Skeletal muscle satellite cell (primary cell): ENCODE results near the gene ACSS2.

ENCODE experiments used
- H3K27me3 ChIP-seq: 2 replicates; pipeline ENCODE4 v1.7.0; 2013; ENCODE audit warnings: low read length; ENCODE audit not compliant: control insufficient read depth, insufficient read depth
- H3K36me3 ChIP-seq: 2 replicates; pipeline ENCODE4 v1.7.0; 2013; ENCODE audit warnings: mild to moderate bottlenecking, control low read depth, low read length; ENCODE audit not compliant: insufficient read depth
- H3K4me1 ChIP-seq: 2 replicates; pipeline ENCODE4 v1.7.0; 2013; ENCODE audit warnings: low read length; ENCODE audit not compliant: control insufficient read depth, insufficient read depth
- H3K4me2 ChIP-seq: 2 replicates; pipeline ENCODE4 v1.7.0; 2013; ENCODE audit warnings: mild to moderate bottlenecking, low read length
- H3K4me3 ChIP-seq: 2 replicates; pipeline ENCODE4 v1.7.0; 2013; ENCODE audit warnings: low read length
- H3K9ac ChIP-seq: 2 replicates; pipeline ENCODE4 v1.7.0; 2013; ENCODE audit warnings: mild to moderate bottlenecking, low read depth, low read length, moderate library complexity
- H3K9me3 ChIP-seq: replicated peaks from 2 replicates; pipeline ENCODE4 v1.7.0; 2013; ENCODE audit warnings: mild to moderate bottlenecking, control low read depth, low read length

ACSS2 gene

GRCh38 chr20:34941226-34941625, 64.8 kb downstream of the ACSS2 start:
- H3K27me3 ChIP-seq = no peaks in the 10 kb centered on the region
- no peak overlapping the region for H3K9ac ChIP-seq
- no peak overlapping the region for H3K4me2 ChIP-seq
- no peaks in the 10 kb centered on the region for H3K9me3 ChIP-seq
- H3K36me3 ChIP-seq = peaks cover 61% of the 10 kb centered on the region
- H3K4me3 ChIP-seq = no peak overlapping the region
- H3K4me1 ChIP-seq = peaks cover 9% of the 10 kb centered on the region

DNA sequence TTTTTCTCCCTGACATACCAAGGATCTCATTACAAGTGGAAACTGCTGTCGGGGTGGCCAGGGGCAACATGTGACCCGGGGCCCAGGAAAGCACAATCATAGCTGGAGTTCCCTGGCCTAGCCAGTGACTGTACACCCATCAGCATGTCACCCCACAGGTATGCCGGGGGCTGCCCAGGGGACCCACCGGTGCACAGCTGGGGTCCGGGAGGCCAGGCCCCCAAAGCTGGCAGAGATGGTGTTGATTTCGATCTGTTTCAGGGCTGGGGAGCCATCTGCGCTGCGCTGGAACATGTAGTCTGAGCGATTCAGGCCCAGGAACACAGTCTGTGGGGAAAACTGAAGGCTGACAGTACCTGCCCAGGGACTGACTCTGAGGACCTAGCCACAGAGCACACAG, 65.9 kb downstream of the ACSS2 start:
- no peak overlapping the region for H3K4me3 ChIP-seq
- H3K27me3 ChIP-seq = no peaks in the 10 kb centered on the region
- peaks cover 55% of the 10 kb centered on the region for H3K36me3 ChIP-seq
- H3K4me1 ChIP-seq = peaks cover 9% of the 10 kb centered on the region
- H3K9me3 ChIP-seq = no peaks in the 10 kb centered on the region
- no peak overlapping the region for H3K4me2 ChIP-seq
- H3K9ac ChIP-seq = no peak overlapping the region

DNA sequence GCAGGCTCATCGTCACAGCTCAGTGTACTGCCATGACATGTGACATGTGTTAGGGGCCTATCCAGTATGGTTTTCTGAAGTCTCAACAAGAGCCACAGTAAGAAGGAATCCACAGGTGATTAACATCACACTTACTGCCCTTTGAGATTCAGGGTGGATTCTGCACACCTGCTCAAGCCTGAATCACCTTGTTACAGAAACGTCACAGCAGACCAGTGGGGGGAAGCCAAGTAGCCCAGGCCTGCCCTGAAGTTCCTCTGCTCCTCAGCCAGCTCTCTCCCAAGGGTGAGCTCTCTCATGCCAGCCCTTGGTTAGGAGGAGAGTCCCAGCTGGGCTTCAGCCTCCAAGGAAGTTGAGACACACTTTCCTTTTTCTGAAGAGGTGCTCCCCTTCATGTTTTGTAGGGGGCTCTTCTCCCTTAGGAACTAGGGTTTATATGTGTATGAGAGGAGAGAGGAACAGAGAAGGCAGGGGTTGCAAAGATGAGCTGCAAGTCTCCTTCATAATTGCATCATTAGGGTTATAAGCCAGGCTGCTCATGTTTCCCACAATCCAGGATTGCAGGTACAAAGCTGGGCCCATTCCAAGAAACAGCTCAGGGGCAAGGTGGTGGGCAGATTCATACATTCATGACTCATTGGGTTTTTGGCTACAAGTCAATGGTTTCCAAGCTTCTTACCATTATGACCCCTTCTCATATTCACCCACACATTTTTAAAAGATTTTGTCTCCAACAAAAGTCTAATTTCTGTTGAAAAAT, 67.6 kb downstream of the ACSS2 start:
- no peaks in the 10 kb centered on the region for H3K27me3 ChIP-seq
- H3K4me2 ChIP-seq = no peak overlapping the region
- peaks cover 45% of the 10 kb centered on the region for H3K36me3 ChIP-seq
- H3K4me3 ChIP-seq = no peak overlapping the region
- no peaks in the 10 kb centered on the region for H3K9me3 ChIP-seq
- no peak overlapping the region for H3K9ac ChIP-seq
- peaks cover 11% of the 10 kb centered on the region for H3K4me1 ChIP-seq

DNA sequence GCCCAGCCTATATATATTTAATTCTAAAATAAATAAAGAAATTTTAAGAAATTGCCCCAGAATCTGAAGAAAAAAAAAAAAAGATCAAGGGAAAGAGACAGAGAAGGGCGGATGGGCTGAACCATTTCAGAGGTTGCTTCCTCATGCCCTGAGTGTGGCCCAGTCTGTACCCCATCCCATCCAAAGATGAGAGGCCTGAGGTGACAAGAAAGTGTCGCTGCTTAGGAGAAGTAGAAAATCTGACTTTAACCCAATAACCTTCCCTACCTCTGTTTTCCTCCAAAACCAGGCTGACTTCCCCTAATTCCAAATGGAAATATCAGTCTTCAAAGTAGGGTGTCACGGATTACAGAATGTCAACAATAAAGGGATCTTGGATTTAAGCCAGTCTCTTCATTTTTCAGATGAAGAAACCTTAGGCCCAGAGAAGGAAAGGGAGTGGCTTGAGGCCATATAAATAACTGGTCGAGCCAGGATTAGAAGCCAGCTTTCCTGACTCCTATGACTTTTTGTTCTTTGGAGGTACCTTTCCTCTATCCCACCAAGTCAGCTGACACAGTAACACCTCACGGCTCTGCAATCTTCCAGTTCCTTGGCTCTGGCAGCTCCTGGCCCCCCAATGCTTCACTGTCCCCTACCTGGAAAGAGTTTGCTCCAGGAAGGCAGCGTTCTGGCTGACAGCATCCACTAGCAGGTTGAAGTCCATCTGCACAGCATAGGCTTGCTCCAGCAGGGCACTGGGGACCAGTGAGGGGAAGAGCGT, 69.1 kb downstream of the ACSS2 start:
- no peak overlapping the region for H3K4me2 ChIP-seq
- no peaks in the 10 kb centered on the region for H3K9me3 ChIP-seq
- no peaks in the 10 kb centered on the region for H3K27me3 ChIP-seq
- peaks cover 11% of the 10 kb centered on the region for H3K4me1 ChIP-seq
- no peak overlapping the region for H3K9ac ChIP-seq
- H3K4me3 ChIP-seq = no peak overlapping the region
- H3K36me3 ChIP-seq = peaks cover 45% of the 10 kb centered on the region

GRCh38 chr20:34946661-34947060, 70.2 kb downstream of the ACSS2 start:
- Histone ChIP-seq H3K27me3 (no peaks in the 10 kb centered on the region), H3K36me3 (peaks cover 45% of the 10 kb centered on the region), H3K4me3 (no peak overlapping the region), H3K9ac (no peak overlapping the region), H3K4me1 (peaks cover 6% of the 10 kb centered on the region), H3K9me3 (no peaks in the 10 kb centered on the region), H3K4me2 (no peak overlapping the region)

GRCh38 chr20:34947336-34947735, 70.9 kb downstream of the ACSS2 start:
- peaks cover 39% of the 10 kb centered on the region for H3K36me3 ChIP-seq
- H3K9ac ChIP-seq = no peak overlapping the region
- no peaks in the 10 kb centered on the region for H3K27me3 ChIP-seq
- no peaks in the 10 kb centered on the region for H3K9me3 ChIP-seq
- H3K4me2 ChIP-seq = no peak overlapping the region
- H3K4me3 ChIP-seq = no peak overlapping the region
- peaks cover 5% of the 10 kb centered on the region for H3K4me1 ChIP-seq

GRCh38 chr20:34948030-34948429, 71.6 kb downstream of the ACSS2 start:
- H3K4me1 ChIP-seq = peaks cover 5% of the 10 kb centered on the region
- no peak overlapping the region for H3K4me2 ChIP-seq
- H3K27me3 ChIP-seq = no peaks in the 10 kb centered on the region
- H3K9me3 ChIP-seq = no peaks in the 10 kb centered on the region
- no peak overlapping the region for H3K9ac ChIP-seq
- H3K36me3 ChIP-seq = peaks cover 32% of the 10 kb centered on the region
- H3K4me3 ChIP-seq = no peak overlapping the region

DNA sequence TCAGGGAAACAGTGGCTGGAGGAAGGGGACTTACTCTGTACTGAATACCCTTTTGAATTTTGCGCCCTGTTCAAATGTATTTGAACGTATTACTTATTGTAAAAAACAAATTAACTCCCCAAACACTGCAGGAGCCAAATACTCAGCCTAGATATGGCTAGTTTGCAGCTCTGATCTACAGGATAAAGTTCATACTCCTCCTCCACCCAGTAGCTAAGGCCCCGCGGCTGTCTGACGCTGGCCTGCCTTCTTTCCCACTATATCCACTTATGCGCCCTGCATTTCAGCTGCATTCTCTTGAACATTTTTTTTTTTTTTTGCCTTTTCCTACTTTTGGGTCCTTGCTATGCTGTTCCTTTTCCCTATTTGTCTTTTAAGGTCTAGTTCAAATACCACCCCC, 72.7 kb downstream of the ACSS2 start:
- Histone ChIP-seq H3K9me3 (no peaks in the 10 kb centered on the region), H3K4me2 (no peak overlapping the region), H3K27me3 (no peaks in the 10 kb centered on the region)

GRCh38 chr20:34951252-34951651, 74.8 kb downstream of the ACSS2 start:
- Histone ChIP-seq H3K9ac (no peak overlapping the region), H3K9me3 (no peaks in the 10 kb centered on the region)

More for the DNA sequence above, 72.7 kb downstream of the ACSS2 start:
- H3K36me3 ChIP-seq = peaks cover 22% of the 10 kb centered on the region
- peaks cover 5% of the 10 kb centered on the region for H3K4me1 ChIP-seq
- H3K4me3 ChIP-seq = no peak overlapping the region
- H3K9ac ChIP-seq = no peak overlapping the region

DNA sequence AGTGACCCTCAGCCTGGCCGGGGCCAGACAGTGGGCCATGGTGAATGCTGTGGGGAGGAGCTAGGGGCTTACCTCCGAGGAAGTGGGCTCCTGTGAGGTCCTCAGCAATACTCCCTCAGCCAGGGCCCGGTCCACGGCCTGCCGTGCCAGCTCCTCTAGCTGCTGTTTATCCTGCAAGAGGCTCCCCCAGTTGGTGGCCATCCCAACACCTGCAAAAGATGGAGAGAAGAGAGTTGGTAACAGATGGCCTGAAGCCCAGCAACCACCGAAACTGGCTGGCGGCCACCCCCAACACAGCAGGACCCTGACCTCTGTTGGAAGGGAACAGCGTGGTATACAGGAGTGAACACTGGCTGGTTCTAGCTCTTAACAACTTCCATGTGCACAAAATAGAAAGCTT, 75.2 kb downstream of the ACSS2 start:
- H3K27me3 ChIP-seq = no peaks in the 10 kb centered on the region
- H3K4me2 ChIP-seq = no peak overlapping the region
- peaks cover 11% of the 10 kb centered on the region for H3K36me3 ChIP-seq
- H3K4me3 ChIP-seq = no peak overlapping the region
- H3K4me1 ChIP-seq = peaks cover 10% of the 10 kb centered on the region
- H3K9me3 ChIP-seq = no peaks in the 10 kb centered on the region
- no peak overlapping the region for H3K9ac ChIP-seq

More at GRCh38 chr20:34951252-34951651, 74.8 kb downstream of the ACSS2 start:
- Histone ChIP-seq H3K4me2 (no peak overlapping the region), H3K4me3 (no peak overlapping the region), H3K27me3 (no peaks in the 10 kb centered on the region), H3K4me1 (peaks cover 10% of the 10 kb centered on the region), H3K36me3 (peaks cover 12% of the 10 kb centered on the region)

DNA sequence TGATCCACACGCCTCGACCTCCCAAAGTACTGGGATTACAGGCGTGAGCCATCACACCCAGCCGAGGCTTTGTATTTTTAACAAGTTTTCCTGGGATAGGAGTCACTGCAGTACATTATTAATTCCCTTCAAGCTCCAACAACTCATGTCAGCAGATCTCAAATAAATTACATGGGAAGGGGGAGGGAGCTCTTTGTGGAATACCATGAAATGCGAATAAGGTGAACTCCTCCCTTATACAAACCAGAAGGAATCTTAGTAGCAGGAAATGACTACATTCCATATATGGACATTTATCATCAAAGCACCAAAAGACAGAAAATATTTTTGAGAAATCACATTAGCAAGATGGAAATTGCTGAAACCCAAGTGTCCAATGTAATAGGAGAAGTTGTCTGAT, 76.3 kb downstream of the ACSS2 start:
- H3K9ac ChIP-seq = no peak overlapping the region
- H3K4me1 ChIP-seq = peaks cover 10% of the 10 kb centered on the region
- H3K4me2 ChIP-seq = no peak overlapping the region
- H3K36me3 ChIP-seq = peaks cover 11% of the 10 kb centered on the region
- H3K27me3 ChIP-seq = no peaks in the 10 kb centered on the region
- no peak overlapping the region for H3K4me3 ChIP-seq
- no peaks in the 10 kb centered on the region for H3K9me3 ChIP-seq
